ENCODE measurements around the gene NFASC. TPM values are rescaled to one million over a fixed set of nuclear protein-coding genes. Genes with fewer than 3 reads are reported as not detected.

NFASC gene
- total RNA-seq, 1 donor = 36.9 TPM

DNA sequence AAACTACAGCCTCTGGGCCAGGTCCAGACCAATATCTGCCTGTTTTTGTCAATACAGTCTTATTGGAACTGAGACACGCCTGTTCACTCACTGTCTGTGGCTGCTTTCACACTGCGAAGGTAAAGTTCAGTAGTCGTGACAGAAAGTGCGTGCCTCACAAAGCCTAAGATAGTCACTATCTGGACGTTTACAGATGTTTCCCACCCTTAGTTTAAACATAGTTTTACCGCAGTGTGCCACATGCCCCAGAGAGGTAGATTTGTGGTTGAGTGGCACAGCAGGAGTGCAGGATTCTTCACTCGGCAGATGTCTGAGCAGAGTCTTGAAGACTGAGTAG is 61.9 kb downstream of the NFASC start:
- Histone ChIP-seq H3K27me3 (ENCODE audit: insufficient read depth, low read length) (no peaks in the 10 kb centered on the region), H3K36me3 (ENCODE audit: insufficient read depth, low read length) (peaks cover 2% of the 10 kb centered on the region), H3K9me3 (ENCODE audit: low read depth, low read length) (no peaks in the 10 kb centered on the region), H3K79me2 (ENCODE audit: insufficient read depth, low read length) (no peaks in the 10 kb centered on the region), H4K20me1 (ENCODE audit: insufficient read depth, low read length) (peaks cover 32% of the 10 kb centered on the region), H3K4me1 (ENCODE audit: insufficient read depth, low read length) (no peaks in the 10 kb centered on the region), H3K4me3 (ENCODE audit: insufficient read depth, low read length) (no peak overlapping the region), H3K27ac (ENCODE audit: low read depth, low read length) (no peak overlapping the region), H3K4me2 (ENCODE audit: insufficient read depth, low read length) (no peak overlapping the region), H2AFZ (ENCODE audit: low read length) (no peak overlapping the region)
- no peak for DNase-seq (ENCODE audit: insufficient read length, low spot score, missing footprints)
- TF ChIP-seq, protein P1, sequence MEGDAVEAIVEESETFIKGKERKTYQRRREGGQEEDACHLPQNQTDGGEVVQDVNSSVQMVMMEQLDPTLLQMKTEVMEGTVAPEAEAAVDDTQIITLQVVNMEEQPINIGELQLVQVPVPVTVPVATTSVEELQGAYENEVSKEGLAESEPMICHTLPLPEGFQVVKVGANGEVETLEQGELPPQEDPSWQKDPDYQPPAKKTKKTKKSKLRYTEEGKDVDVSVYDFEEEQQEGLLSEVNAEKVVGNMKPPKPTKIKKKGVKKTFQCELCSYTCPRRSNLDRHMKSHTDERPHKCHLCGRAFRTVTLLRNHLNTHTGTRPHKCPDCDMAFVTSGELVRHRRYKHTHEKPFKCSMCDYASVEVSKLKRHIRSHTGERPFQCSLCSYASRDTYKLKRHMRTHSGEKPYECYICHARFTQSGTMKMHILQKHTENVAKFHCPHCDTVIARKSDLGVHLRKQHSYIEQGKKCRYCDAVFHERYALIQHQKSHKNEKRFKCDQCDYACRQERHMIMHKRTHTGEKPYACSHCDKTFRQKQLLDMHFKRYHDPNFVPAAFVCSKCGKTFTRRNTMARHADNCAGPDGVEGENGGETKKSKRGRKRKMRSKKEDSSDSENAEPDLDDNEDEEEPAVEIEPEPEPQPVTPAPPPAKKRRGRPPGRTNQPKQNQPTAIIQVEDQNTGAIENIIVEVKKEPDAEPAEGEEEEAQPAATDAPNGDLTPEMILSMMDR (IDR thresholded peaks at IDR 0.05; ENCODE audit: extremely low read depth, low read depth, low read length) = no peak

DNA sequence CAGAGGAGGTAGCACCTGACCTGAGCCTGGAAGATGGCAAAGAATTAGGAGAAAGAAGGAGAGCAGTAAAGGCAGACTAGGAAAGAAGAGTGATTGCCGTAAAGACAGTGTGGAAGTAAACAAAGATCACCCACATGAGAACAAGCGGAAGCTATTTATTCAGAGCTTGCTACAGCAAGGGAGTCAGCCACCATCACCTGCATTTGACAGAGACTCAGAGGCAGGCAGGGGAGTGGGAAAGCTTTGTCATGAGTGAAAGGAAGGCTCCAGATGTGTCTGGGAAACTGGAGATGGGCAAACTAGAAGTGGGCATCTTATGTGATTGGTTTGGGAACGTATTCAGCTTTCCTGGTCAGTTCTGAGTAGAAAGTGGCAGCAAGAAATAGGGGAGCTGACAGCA is 64.5 kb downstream of the NFASC start:
- no peak overlapping the region for H3K27ac ChIP-seq (ENCODE audit: low read depth, low read length)
- no peak for DNase-seq (ENCODE audit: insufficient read length, low spot score, missing footprints)
- no peaks in the 10 kb centered on the region for H3K36me3 ChIP-seq (ENCODE audit: insufficient read depth, low read length)

DNA sequence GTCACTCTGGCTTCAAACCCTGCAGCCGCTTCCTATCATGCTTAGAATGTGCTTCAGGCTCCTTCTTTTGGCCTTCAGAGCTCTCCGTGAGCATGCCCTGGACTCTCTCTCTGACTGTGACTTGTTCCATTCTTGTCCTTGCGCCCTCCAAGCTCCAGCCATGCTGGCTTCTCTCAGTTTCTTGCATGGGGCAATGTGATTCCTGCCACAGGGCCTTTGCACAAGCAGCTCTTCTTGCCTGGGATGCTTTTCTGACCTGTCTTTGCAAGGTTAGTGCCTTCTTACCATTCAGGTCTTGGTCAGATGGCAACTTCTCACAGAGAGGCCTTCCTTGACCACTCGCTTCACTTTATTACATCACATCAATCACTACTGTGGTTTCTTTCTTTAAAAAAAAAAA is 66.1 kb downstream of the NFASC start:
- DNase-seq (ENCODE audit: insufficient read length, low spot score, missing footprints) = no peak
- Histone ChIP-seq H3K27ac (ENCODE audit: low read depth, low read length) (no peak overlapping the region), H2AFZ (ENCODE audit: low read length) (no peak overlapping the region), H3K4me1 (ENCODE audit: insufficient read depth, low read length) (peaks cover 4% of the 10 kb centered on the region), H4K20me1 (ENCODE audit: insufficient read depth, low read length) (peaks cover 32% of the 10 kb centered on the region), H3K9me3 (ENCODE audit: low read depth, low read length) (no peaks in the 10 kb centered on the region), H3K27me3 (ENCODE audit: insufficient read depth, low read length) (no peaks in the 10 kb centered on the region), H3K36me3 (ENCODE audit: insufficient read depth, low read length) (no peaks in the 10 kb centered on the region), H3K4me3 (ENCODE audit: insufficient read depth, low read length) (no peak overlapping the region), H3K79me2 (ENCODE audit: insufficient read depth, low read length) (no peaks in the 10 kb centered on the region), H3K4me2 (ENCODE audit: insufficient read depth, low read length) (no peak overlapping the region)
- TF ChIP-seq, protein P1 (IDR thresholded peaks at IDR 0.05; ENCODE audit: extremely low read depth, low read depth, low read length) = no peak

More for the DNA sequence above, 64.5 kb downstream of the NFASC start:
- H3K79me2 ChIP-seq (ENCODE audit: insufficient read depth, low read length) = no peaks in the 10 kb centered on the region
- H3K4me3 ChIP-seq (ENCODE audit: insufficient read depth, low read length) = no peak overlapping the region
- TF ChIP-seq, protein P1 (IDR thresholded peaks at IDR 0.05; ENCODE audit: extremely low read depth, low read depth, low read length) = no peak
- H3K9me3 ChIP-seq (ENCODE audit: low read depth, low read length) = no peaks in the 10 kb centered on the region
- H3K4me2 ChIP-seq (ENCODE audit: insufficient read depth, low read length) = no peak overlapping the region
- H3K4me1 ChIP-seq (ENCODE audit: insufficient read depth, low read length) = no peaks in the 10 kb centered on the region
- H3K27me3 ChIP-seq (ENCODE audit: insufficient read depth, low read length) = no peaks in the 10 kb centered on the region
- H2AFZ ChIP-seq (ENCODE audit: low read length) = no peak overlapping the region
- H4K20me1 ChIP-seq (ENCODE audit: insufficient read depth, low read length) = peaks cover 29% of the 10 kb centered on the region

DNA sequence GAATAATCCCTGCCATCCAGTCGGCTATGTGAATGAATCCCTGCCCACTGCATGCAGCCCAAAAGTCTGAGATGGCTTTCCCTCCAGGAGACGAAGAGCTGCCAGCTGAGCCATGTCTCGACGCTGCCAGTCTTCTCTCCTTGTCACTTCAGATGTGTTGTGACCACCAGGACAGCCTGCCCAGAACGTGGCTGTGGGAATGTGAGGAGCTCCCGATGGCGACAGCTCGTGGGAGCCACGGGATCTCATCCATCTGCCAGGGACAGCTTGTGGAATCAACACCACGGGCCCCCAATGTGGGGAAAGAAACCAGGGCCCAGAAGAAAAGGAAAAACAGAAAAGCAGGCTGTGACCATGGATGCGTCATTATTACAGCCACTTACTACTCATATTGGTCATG is 67.2 kb downstream of the NFASC start:
- Histone ChIP-seq H3K4me1 (ENCODE audit: insufficient read depth, low read length) (peaks cover 4% of the 10 kb centered on the region), H3K79me2 (ENCODE audit: insufficient read depth, low read length) (peaks cover 3% of the 10 kb centered on the region), H3K27ac (ENCODE audit: low read depth, low read length) (no peak overlapping the region), H3K4me2 (ENCODE audit: insufficient read depth, low read length) (no peak overlapping the region), H3K36me3 (ENCODE audit: insufficient read depth, low read length) (no peaks in the 10 kb centered on the region), H3K27me3 (ENCODE audit: insufficient read depth, low read length) (no peaks in the 10 kb centered on the region), H4K20me1 (ENCODE audit: insufficient read depth, low read length) (peaks cover 37% of the 10 kb centered on the region), H2AFZ (ENCODE audit: low read length) (no peak overlapping the region), H3K9me3 (ENCODE audit: low read depth, low read length) (no peaks in the 10 kb centered on the region), H3K4me3 (ENCODE audit: insufficient read depth, low read length) (no peak overlapping the region)
- TF ChIP-seq, protein P1 (IDR thresholded peaks at IDR 0.05; ENCODE audit: extremely low read depth, low read depth, low read length) = no peak
- no peak for DNase-seq (ENCODE audit: insufficient read length, low spot score, missing footprints)

Measured in osteoblast (primary cell).